ENCODE measurements around the gene ZSCAN22.

Gene ZSCAN22

GRCh38 chr19:58326914-58327726 is at the start of gene ZSCAN22:
Gene ZSCAN22, plus strand, starts transcription at chr19:58326994. Its CDS starts 7,809 bp downstream, at chr19:58334803.
- H3K4me3 ChIP-seq (ENCODE audit: low read depth, low read length), result peak within 1 kb of the TSS; percentile 98
- no peak for TF ChIP-seq CTCF (conservative IDR thresholded peaks at IDR 0.05; ENCODE audit: low read depth, low read length)
- peak; percentile 97 for DNase-seq (ENCODE audit: low read depth)

- TF ChIP-seq CTCF (conservative IDR thresholded peaks at IDR 0.05; ENCODE audit: low read depth, low read length), result no peak
- H3K4me3 ChIP-seq (ENCODE audit: low read depth, low read length), result no peak overlapping the region
- no peak for DNase-seq (ENCODE audit: low read depth)
Observed at GRCh38 chr19:58277197-58277596, 49.6 kb upstream of the ZSCAN22 start.

- DNase-seq (ENCODE audit: low read depth), result no peak
- no peak for TF ChIP-seq CTCF (conservative IDR thresholded peaks at IDR 0.05; ENCODE audit: low read depth, low read length)
- peak overlapping the region; percentile 92 for H3K4me3 ChIP-seq (ENCODE audit: low read depth, low read length)
Observed at GRCh38 chr19:58277748-58278540, 48.9 kb upstream of the ZSCAN22 start.

GRCh38 chr19:58278541-58279041 is 48.2 kb upstream of the ZSCAN22 start, which contains the start of gene ZNF8:
Gene ZNF8, plus strand, starts transcription at chr19:58278955. Its CDS starts 127 bp downstream, at chr19:58279082.
- peak within 1 kb of the TSS; percentile 92 for H3K4me3 ChIP-seq (ENCODE audit: low read depth, low read length)
- TF ChIP-seq CTCF (conservative IDR thresholded peaks at IDR 0.05; ENCODE audit: low read depth, low read length), result peak; percentile 14
- DNase-seq (ENCODE audit: low read depth), result peak; percentile 98

GRCh38 chr19:58279042-58279924 is 47.5 kb upstream of the ZSCAN22 start:
- DNase-seq (ENCODE audit: low read depth), result peak; percentile 80
- H3K4me3 ChIP-seq (ENCODE audit: low read depth, low read length), result peak overlapping the region; percentile 92
- TF ChIP-seq CTCF (conservative IDR thresholded peaks at IDR 0.05; ENCODE audit: low read depth, low read length), result no peak

GRCh38 chr19:58279925-58280316 is 46.9 kb upstream of the ZSCAN22 start:
- peak overlapping the region; percentile 92 for H3K4me3 ChIP-seq (ENCODE audit: low read depth, low read length)
- peak; percentile 28 for DNase-seq (ENCODE audit: low read depth)
- TF ChIP-seq CTCF (conservative IDR thresholded peaks at IDR 0.05; ENCODE audit: low read depth, low read length), result no peak

All from choroid plexus epithelial cell (primary cell).